ENCODE measurements around the gene IGSF11.
"Not testable (repeated sequence)": the region's sequence is repeated elsewhere in the genome, so short reads cannot be mapped to it uniquely, and the experiment has no call there.

Gene IGSF11

GRCh38 chr3:119034256-119035013 is at the start of gene IGSF11:
Gene IGSF11 (minus strand): TSS chr3:119034846. CDS start chr3:119034582, 264 bp downstream.
- DNase-seq (ENCODE audit: low read depth), result peak; percentile 18

DNA sequence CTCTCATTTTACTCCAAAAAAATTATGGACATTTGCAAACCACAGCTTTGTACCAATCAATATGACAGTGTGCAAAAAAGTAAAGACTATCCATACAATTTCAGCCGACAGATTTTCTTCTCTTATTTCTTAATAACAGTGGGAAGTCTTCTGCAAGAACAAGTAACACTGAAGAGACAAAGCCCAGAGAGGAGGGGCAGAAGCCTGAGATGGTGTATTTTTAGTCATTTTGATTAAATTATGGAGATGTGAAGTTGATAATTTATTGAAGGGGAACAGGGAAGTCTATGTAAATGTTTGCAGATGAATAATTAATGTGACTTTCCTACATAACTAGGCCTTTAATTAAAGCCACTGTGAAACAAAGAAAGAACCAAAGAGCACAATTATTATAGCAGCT is 45.7 kb upstream of the IGSF11 start:
- no peak for DNase-seq (ENCODE audit: low read depth)

DNA sequence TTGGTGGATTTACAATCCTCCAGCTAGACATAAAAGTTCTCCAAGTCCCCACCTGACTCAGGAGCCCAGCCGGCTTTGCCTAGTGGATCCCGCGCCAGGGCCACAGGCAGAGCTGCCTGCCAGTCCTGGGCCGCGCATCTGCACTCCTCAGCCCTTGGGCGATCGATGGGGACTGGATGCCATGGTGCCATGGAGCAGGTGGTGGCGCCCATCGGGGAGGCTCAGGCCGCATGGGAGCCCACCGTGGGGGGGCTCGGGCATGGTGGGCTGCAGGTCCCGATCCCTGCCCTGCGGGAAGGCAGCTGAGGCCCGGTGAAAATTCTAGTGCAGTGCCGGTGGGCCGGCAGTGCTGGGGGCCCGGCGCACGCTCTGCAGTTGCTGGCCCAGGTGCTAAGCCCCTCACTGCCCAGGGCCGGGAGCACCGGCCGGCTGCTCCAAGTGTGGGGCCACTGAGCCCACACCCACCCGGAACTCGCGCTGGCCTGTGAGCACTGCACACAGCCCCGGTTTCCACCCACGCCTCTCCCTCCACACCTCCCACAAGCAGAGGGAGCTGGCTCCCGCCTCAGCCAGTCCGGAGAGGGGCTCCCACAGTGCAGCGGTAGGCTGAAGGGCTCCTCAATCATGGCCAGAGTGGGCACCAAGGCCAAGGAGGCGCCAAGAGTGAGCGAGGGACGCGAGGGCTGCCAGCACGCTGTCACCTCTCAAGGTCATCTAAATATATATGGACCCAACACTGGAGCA is 38.8 kb upstream of the IGSF11 start:
- no peak for DNase-seq (ENCODE audit: low read depth)

- not testable (repeated sequence) for DNase-seq (ENCODE audit: low read depth)
Measured at GRCh38 chr3:119072451-119072850, 37.8 kb upstream of the IGSF11 start.

- DNase-seq (ENCODE audit: low read depth), result no peak
Measured at GRCh38 chr3:119069725-119070124, 35.1 kb upstream of the IGSF11 start.

GRCh38 chr3:119063471-119063870 is 28.8 kb upstream of the IGSF11 start:
- DNase-seq (ENCODE audit: low read depth), result no peak

GRCh38 chr3:119062892-119063291 is 28.2 kb upstream of the IGSF11 start:
- DNase-seq (ENCODE audit: low read depth), result no peak

- DNase-seq (ENCODE audit: low read depth), result no peak
Measured at GRCh38 chr3:119044593-119044992, 9.9 kb upstream of the IGSF11 start.

DNA sequence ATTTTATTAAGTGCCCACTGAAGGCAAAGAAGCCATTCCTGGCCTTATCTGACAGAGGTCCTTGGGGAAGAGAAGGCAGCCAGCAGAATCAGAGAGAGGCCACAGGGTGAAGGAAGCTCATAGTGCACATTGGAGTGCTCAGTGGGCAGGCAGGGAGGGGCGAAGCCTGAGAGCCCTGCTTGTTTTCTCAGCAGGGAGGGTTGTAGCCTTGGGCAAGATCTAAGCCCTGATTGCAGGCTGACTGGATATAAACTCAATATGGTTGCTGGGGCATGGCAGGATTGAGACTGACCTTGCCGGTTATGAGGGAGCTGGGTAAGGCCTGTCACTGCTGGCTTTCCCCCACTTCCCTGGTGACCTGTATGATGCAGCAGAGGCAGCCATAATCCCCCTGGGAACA is 7.5 kb upstream of the IGSF11 start:
- no peak for DNase-seq (ENCODE audit: low read depth)

GRCh38 chr3:119035014-119035346 is 334 bp upstream of the IGSF11 start:
- DNase-seq (ENCODE audit: low read depth), result no peak

- no peak for DNase-seq (ENCODE audit: low read depth)
Measured at GRCh38 chr3:119033393-119034255, 1.0 kb downstream of the IGSF11 start.

- DNase-seq (ENCODE audit: low read depth), result no peak
Measured at GRCh38 chr3:119025171-119025795, 9.4 kb downstream of the IGSF11 start.

DNA sequence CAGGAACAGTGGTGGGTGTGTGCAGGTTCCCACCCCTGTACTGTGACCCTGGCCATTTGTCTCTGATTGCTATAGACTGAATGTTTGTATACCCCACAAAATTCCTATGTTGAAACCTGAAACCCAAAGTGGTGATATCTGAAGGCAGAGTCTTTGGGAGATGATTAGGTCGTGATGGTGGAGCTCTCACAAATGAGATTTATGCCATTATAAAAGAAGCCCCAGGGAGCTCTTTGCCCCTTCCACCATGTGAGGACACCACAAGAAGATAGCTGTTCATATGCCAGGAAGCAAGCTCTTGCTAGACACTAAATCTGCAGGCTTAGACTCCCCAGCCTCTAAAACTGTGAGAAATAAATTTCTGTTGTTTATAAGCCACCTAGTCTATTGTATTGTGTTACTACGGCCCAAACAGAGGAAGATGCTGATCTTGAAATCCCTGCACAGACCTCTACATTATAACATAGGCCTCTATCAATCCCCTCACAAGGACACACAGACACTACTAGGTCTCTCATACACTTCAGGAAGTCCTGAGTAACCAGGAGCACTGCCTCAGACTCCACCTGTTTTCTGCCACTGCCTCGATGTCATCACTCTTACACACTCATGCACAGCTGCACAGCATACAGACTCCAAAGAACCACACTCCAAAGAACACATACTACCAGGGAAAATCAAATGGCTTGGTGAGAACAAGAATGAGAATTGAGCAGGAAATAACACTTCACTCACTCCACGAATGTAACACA is 14.7 kb downstream of the IGSF11 start:
- no peak for DNase-seq (ENCODE audit: low read depth)

GRCh38 chr3:119018690-119019463 is 15.8 kb downstream of the IGSF11 start:
- no peak for DNase-seq (ENCODE audit: low read depth)

GRCh38 chr3:119015942-119016341 is 18.7 kb downstream of the IGSF11 start:
- DNase-seq (ENCODE audit: low read depth), result no peak

DNA sequence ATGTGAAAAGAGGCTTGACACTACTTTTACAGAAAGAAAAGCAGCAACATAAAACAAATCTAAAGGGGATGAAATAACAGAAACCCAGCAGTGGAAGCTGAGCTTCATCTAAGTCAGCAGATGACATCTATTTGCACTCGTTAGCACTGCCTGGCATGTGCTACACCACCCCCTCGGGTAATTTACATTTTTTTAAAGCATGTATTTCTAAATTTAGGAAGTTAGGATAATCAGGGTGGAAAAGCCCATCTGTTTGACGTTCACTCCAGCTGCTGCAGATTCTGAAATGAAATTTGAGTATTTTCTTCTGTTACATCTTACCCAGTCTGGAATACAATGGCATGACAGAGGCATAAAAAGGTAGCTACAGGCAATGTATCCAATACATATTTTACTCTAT is 20.7 kb downstream of the IGSF11 start:
- DNase-seq (ENCODE audit: low read depth), result no peak

DNA sequence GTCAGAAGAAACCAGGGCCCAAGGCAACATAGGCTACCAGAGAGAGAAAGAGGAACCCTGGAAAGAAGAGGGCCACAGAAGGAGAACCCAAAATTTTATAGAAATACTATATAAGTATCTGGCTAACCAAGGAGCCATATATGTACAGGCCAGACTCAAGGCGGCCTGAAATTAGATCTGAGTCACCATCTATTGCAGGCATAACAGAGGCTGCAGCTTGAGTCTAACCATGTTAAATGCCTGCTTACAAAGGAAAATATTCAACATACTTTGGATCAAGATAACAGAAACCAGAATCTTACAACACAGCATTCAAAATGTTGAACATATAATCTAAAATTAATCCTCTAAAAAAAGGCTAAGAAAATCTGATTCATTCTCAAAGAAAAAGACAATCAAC is 23.1 kb downstream of the IGSF11 start:
- DNase-seq (ENCODE audit: low read depth), result no peak

- DNase-seq (ENCODE audit: low read depth), result no peak
Measured at GRCh38 chr3:118997190-118997589, 37.5 kb downstream of the IGSF11 start.

DNA sequence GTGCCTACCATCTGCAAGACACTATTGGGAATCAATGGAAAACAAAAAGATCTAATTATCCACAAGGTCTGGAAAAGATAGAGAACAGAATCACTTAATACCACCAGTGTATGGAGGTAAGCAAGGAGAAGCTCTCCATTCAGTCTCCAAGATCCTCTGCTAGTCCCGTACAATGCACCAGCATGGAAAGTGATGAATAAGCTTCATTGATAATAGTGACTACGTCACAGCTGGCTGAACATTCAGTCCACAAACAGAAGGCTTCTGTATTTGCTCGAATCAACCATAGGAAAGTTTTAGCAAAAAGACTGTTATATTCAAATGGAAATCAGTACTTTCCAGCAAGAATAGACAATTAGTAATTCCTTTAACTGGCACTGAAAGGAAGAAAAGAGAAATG is 42.9 kb downstream of the IGSF11 start:
- DNase-seq (ENCODE audit: low read depth), result no peak

GRCh38 chr3:118990823-118991560 is 43.7 kb downstream of the IGSF11 start:
- no peak for DNase-seq (ENCODE audit: low read depth)
